Measurements from ENCODE around the gene DEDD. TPM values are rescaled to one million over a fixed set of nuclear protein-coding genes. Genes with fewer than 3 reads are reported as not detected.

The DEDD gene
- polyA plus RNA-seq, 1 experiment = 34.9 TPM

GRCh38 chr1:161160671-161161145, 28.2 kb upstream of the DEDD start:
- Histone ChIP-seq H3K9me3 (ENCODE audit: control insufficient read depth, insufficient read depth, low read length) (no peaks in the 10 kb centered on the region; the same call in 1 of the 2 replicates), H3K4me3 (ENCODE audit: low read depth, low read length) (peak overlapping the region; percentile 88; the same call in 1 of the 2 replicates), H3K27me3 (ENCODE audit: control insufficient read depth, insufficient read depth, low read length) (no peaks in the 10 kb centered on the region), H3K27ac (ENCODE audit: low read depth, low read length) (no peak overlapping the region)
- ChIA-PET CTCF (no interaction called here), POLR2A (no interaction called here)
- DNase-seq (ENCODE audit: low read depth, low spot score) = no peak
- no peak for TF ChIP-seq CTCF (IDR thresholded peaks at IDR 0.05; ENCODE audit: low read depth, low read length)

- no peak for DNase-seq (ENCODE audit: low read depth, low spot score)
- no peaks in the 10 kb centered on the region; the same call in 1 of the 2 replicates for H3K9me3 ChIP-seq (ENCODE audit: control insufficient read depth, insufficient read depth, low read length)
- H3K27ac ChIP-seq (ENCODE audit: low read depth, low read length) = peak overlapping the region; percentile 57
- CTCF ChIA-PET = interaction anchor here (2.4 kb wide), 1 partner anchor 32 kb away, joined by 8 read pairs; no protein-coding TSS in a partner anchor
- H3K27me3 ChIP-seq (ENCODE audit: control insufficient read depth, insufficient read depth, low read length) = no peaks in the 10 kb centered on the region
- TF ChIP-seq CTCF (IDR thresholded peaks at IDR 0.05; ENCODE audit: low read depth, low read length) = no peak
- POLR2A ChIA-PET = interaction anchor here (1.0 kb wide), 1 partner anchor 27 kb away, joined by 4 read pairs; the partner anchor contains the start of gene DEDD
- H3K4me3 ChIP-seq (ENCODE audit: low read depth, low read length) = peak overlapping the region; percentile 88
Observed at GRCh38 chr1:161159913-161160243, 27.4 kb upstream of the DEDD start.

- peak; percentile 51 for DNase-seq (ENCODE audit: low read depth, low spot score)
- POLR2A ChIA-PET = interaction anchor here (1.0 kb wide), 1 partner anchor 27 kb away, joined by 4 read pairs; the partner anchor contains the start of gene DEDD
- no peaks in the 10 kb centered on the region for H3K27me3 ChIP-seq (ENCODE audit: control insufficient read depth, insufficient read depth, low read length)
- no peaks in the 10 kb centered on the region; the same call in 1 of the 2 replicates for H3K9me3 ChIP-seq (ENCODE audit: control insufficient read depth, insufficient read depth, low read length)
- CTCF ChIA-PET = interaction anchor here (2.4 kb wide), 1 partner anchor 33 kb away, joined by 8 read pairs; no protein-coding TSS in a partner anchor
- peak within 1 kb of the TSS; percentile 88 for H3K4me3 ChIP-seq (ENCODE audit: low read depth, low read length)
- TF ChIP-seq CTCF (IDR thresholded peaks at IDR 0.05; ENCODE audit: low read depth, low read length) = peak; percentile 49
- peak within 1 kb of the TSS; percentile 57 for H3K27ac ChIP-seq (ENCODE audit: low read depth, low read length)
Observed at GRCh38 chr1:161159087-161159912, 26.8 kb upstream of the DEDD start, which contains the start of gene USP21. Gene USP21, plus strand, starts transcription at chr1:161159500. Its CDS starts 1,141 bp downstream, at chr1:161160641.

- POLR2A ChIA-PET = interaction anchor here (0.6 kb wide), 1 partner anchor 222 kb away, joined by 9 read pairs; no protein-coding TSS in a partner anchor
- H3K4me3 ChIP-seq (ENCODE audit: low read depth, low read length) = peak overlapping the region; percentile 88
- CTCF ChIA-PET = interaction anchor here (0.8 to 2.4 kb wide), 2 partner anchors 34 to 161 kb away, joined by 3 to 8 read pairs; no protein-coding TSS in a partner anchor
Observed at GRCh38 chr1:161158316-161159010, 26.0 kb upstream of the DEDD start.

More at GRCh38 chr1:161158316-161159010, 26.0 kb upstream of the DEDD start:
- peak overlapping the region; percentile 39 for H3K27ac ChIP-seq (ENCODE audit: low read depth, low read length)
- no peaks in the 10 kb centered on the region for H3K27me3 ChIP-seq (ENCODE audit: control insufficient read depth, insufficient read depth, low read length)
- DNase-seq (ENCODE audit: low read depth, low spot score) = no peak
- H3K9me3 ChIP-seq (ENCODE audit: control insufficient read depth, insufficient read depth, low read length) = no peaks in the 10 kb centered on the region; the same call in 1 of the 2 replicates
- TF ChIP-seq CTCF (IDR thresholded peaks at IDR 0.05; ENCODE audit: low read depth, low read length) = no peak

Data from AG04450 (cell line).